ENCODE data around the gene PTAR1. TPM values are rescaled to one million over a fixed set of nuclear protein-coding genes. Genes with fewer than 3 reads are reported as not detected.

PTAR1 gene
- total RNA-seq, 2 donors from 2014 or later, result 73.7 to 81.6 TPM

DNA sequence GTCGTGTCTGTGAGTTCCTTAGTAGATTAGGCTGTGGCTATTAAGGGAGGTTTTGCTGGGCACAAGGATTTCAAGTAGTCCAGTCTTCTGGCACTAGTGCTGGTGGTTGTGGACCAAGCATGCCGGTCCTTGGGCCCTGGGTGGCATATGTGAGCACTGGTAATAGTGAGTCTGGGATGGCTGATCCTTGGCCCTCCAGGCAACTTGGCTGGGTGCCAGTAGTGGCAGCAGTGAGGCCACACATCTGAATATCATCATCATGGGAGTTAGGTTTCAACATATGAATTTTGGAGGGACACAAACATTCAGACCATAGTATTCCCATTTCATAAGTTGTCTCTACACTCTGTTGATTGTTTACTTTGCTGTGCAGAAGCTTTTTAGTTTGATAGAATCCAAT is 62.3 kb downstream of the PTAR1 start:
- no peak overlapping the region for H3K9ac ChIP-seq (ENCODE audit: extremely low read depth, low read length, poor library complexity, severe bottlenecking)
- peaks cover 32% of the 10 kb centered on the region for H3K9me3 ChIP-seq (ENCODE audit: control insufficient read depth, low read length)
- no peaks in the 10 kb centered on the region for H3K4me1 Mint-ChIP-seq
- 80 to 91% methylated on average over 1 to 2 of the region's 2 CpGs for WGBS, 2 experiments (ENCODE audit: insufficient coverage in 1 of 2, insufficient read length in 1 of 2)
- no peak overlapping the region for H3K27ac Mint-ChIP-seq
- H3K27me3 ChIP-seq (ENCODE audit: control insufficient read depth, insufficient read depth, low read length, poor library complexity, severe bottlenecking), result no peaks in the 10 kb centered on the region
- DNase-seq, result no peak
- TF ChIP-seq, protein P1, sequence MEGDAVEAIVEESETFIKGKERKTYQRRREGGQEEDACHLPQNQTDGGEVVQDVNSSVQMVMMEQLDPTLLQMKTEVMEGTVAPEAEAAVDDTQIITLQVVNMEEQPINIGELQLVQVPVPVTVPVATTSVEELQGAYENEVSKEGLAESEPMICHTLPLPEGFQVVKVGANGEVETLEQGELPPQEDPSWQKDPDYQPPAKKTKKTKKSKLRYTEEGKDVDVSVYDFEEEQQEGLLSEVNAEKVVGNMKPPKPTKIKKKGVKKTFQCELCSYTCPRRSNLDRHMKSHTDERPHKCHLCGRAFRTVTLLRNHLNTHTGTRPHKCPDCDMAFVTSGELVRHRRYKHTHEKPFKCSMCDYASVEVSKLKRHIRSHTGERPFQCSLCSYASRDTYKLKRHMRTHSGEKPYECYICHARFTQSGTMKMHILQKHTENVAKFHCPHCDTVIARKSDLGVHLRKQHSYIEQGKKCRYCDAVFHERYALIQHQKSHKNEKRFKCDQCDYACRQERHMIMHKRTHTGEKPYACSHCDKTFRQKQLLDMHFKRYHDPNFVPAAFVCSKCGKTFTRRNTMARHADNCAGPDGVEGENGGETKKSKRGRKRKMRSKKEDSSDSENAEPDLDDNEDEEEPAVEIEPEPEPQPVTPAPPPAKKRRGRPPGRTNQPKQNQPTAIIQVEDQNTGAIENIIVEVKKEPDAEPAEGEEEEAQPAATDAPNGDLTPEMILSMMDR (conservative IDR thresholded peaks at IDR 0.05), result no peak
- H3K27ac ChIP-seq (ENCODE audit: low read depth, low read length), result no peak overlapping the region
- peaks cover 3% of the 10 kb centered on the region for H3K27me3 Mint-ChIP-seq (ENCODE audit: insufficient read depth)
- no peak overlapping the region for H3K4me3 ChIP-seq (ENCODE audit: low read length)
- H3K9me3 Mint-ChIP-seq, result peaks cover 19% of the 10 kb centered on the region
- no peaks in the 10 kb centered on the region for H3K36me3 ChIP-seq (ENCODE audit: control insufficient read depth, insufficient read depth, low read length)
- H3K4me1 ChIP-seq (ENCODE audit: control insufficient read depth, insufficient read depth, low read length), result no peaks in the 10 kb centered on the region
- H3K36me3 Mint-ChIP-seq (ENCODE audit: low read depth), result no peaks in the 10 kb centered on the region
- H3K4me3 Mint-ChIP-seq, result no peak overlapping the region

- peaks cover 17% of the 10 kb centered on the region for H3K9me3 Mint-ChIP-seq
- H3K4me3 ChIP-seq (ENCODE audit: low read length), result no peak overlapping the region
These were observed 63.0 kb downstream of the PTAR1 start for GRCh38 chr9:69696802-69697201.

GRCh38 chr9:69689991-69690538 is 69.7 kb downstream of the PTAR1 start:
- Histone ChIP-seq H3K9me3 (ENCODE audit: control insufficient read depth, low read length) (no peaks in the 10 kb centered on the region), H3K4me1 (ENCODE audit: control insufficient read depth, insufficient read depth, low read length) (no peaks in the 10 kb centered on the region), H3K9ac (ENCODE audit: extremely low read depth, low read length, poor library complexity, severe bottlenecking) (no peak overlapping the region), H3K27me3 (ENCODE audit: control insufficient read depth, insufficient read depth, low read length, poor library complexity, severe bottlenecking) (no peaks in the 10 kb centered on the region), H3K4me3 (ENCODE audit: low read length) (no peak overlapping the region), H3K27ac (ENCODE audit: low read depth, low read length) (no peak overlapping the region), H3K36me3 (ENCODE audit: control insufficient read depth, insufficient read depth, low read length) (no peaks in the 10 kb centered on the region)
- Mint-ChIP-seq H3K27me3 (ENCODE audit: insufficient read depth) (peaks cover 3% of the 10 kb centered on the region), H3K27ac (no peak overlapping the region), H3K4me3 (no peak overlapping the region), H3K36me3 (ENCODE audit: low read depth) (no peaks in the 10 kb centered on the region), H3K9me3 (no peaks in the 10 kb centered on the region), H3K4me1 (no peaks in the 10 kb centered on the region)
- WGBS, 2 experiments (ENCODE audit: insufficient coverage in 1 of 2, insufficient read length in 1 of 2), result 81 to 86% methylated on average over 2 of the region's 2 CpGs
- DNase-seq, result no peak
- TF ChIP-seq, protein P1 (conservative IDR thresholded peaks at IDR 0.05), result no peak

More at GRCh38 chr9:69696802-69697201, 63.0 kb downstream of the PTAR1 start:
- H3K4me1 ChIP-seq (ENCODE audit: control insufficient read depth, insufficient read depth, low read length), result no peaks in the 10 kb centered on the region
- H3K27me3 Mint-ChIP-seq (ENCODE audit: insufficient read depth), result peaks cover 3% of the 10 kb centered on the region
- H3K27ac Mint-ChIP-seq, result no peak overlapping the region
- no peaks in the 10 kb centered on the region for H3K4me1 Mint-ChIP-seq
- no peak overlapping the region for H3K9ac ChIP-seq (ENCODE audit: extremely low read depth, low read length, poor library complexity, severe bottlenecking)
- H3K36me3 ChIP-seq (ENCODE audit: control insufficient read depth, insufficient read depth, low read length), result no peaks in the 10 kb centered on the region
- no peak for DNase-seq
- peaks cover 31% of the 10 kb centered on the region for H3K9me3 ChIP-seq (ENCODE audit: control insufficient read depth, low read length)
- no peaks in the 10 kb centered on the region for H3K36me3 Mint-ChIP-seq (ENCODE audit: low read depth)
- no peak overlapping the region for H3K4me3 Mint-ChIP-seq
- H3K27me3 ChIP-seq (ENCODE audit: control insufficient read depth, insufficient read depth, low read length, poor library complexity, severe bottlenecking), result no peaks in the 10 kb centered on the region
- H3K27ac ChIP-seq (ENCODE audit: low read depth, low read length), result no peak overlapping the region
- TF ChIP-seq, protein P1 (conservative IDR thresholded peaks at IDR 0.05), result no peak
- 67 to 96% methylated on average over 1 to 2 of the region's 2 CpGs for WGBS, 2 experiments (ENCODE audit: insufficient coverage in 1 of 2, insufficient read length in 1 of 2)
